Mesenchymal stem cell (in vitro differentiated cells and primary cell): ENCODE results near the gene OTOP1.
A peak's percentile ranks its signal among the peaks of the same experiment; 100 is the strongest.
"Not testable (repeated sequence)": the region's sequence is repeated elsewhere in the genome, so short reads cannot be mapped to it uniquely, and the experiment has no call there.

Experiments used
- DNase-seq: peaks from one replicate; pipeline ENCODE4 v3.0.0-alpha.2; 2013
- H2AFZ ChIP-seq: one replicate; pipeline ENCODE4 v1.6.1; 2013; ENCODE audit warnings: low read depth, mild to moderate bottlenecking, control low read depth, inconsistent platforms, low read length, moderate library complexity
- H2AK5ac ChIP-seq: 2 replicates; pipeline ENCODE4 v1.6.1; 2013; ENCODE audit warnings: low read length, moderate library complexity, mild to moderate bottlenecking, inconsistent platforms; ENCODE audit not compliant: severe bottlenecking
- H2BK120ac ChIP-seq: one replicate; pipeline ENCODE4 v1.6.1; 2013; ENCODE audit warnings: low read depth, mild to moderate bottlenecking, inconsistent platforms, low read length, moderate library complexity
- H2BK12ac ChIP-seq, 2 experiments: one replicate each; pipeline ENCODE4 v1.6.1; 2013; ENCODE audit warnings: inconsistent platforms in 2 of 2, low read length in 2 of 2, mild to moderate bottlenecking in 2 of 2, moderate library complexity in 2 of 2, control low read depth in 1 of 2
- H2BK15ac ChIP-seq: one replicate; pipeline ENCODE4 v1.6.1; 2013; ENCODE audit warnings: mild to moderate bottlenecking, low read depth, inconsistent platforms; ENCODE audit not compliant: poor library complexity, severe bottlenecking
- H2BK5ac ChIP-seq: 2 replicates; pipeline ENCODE4 v1.6.1; 2013; ENCODE audit warnings: low read depth, mild to moderate bottlenecking, low read length, control low read depth, inconsistent platforms; ENCODE audit not compliant: poor library complexity, severe bottlenecking
- H3K14ac ChIP-seq, 2 experiments: one replicate each; pipeline ENCODE4 v1.6.1; 2013; ENCODE audit warnings: inconsistent platforms in 2 of 2, low read length in 2 of 2, control low read depth in 1 of 2, mild to moderate bottlenecking in 1 of 2, moderate library complexity in 1 of 2
- H3K18ac ChIP-seq, 2 experiments: one replicate each; pipeline ENCODE4 v1.6.1; 2013; ENCODE audit warnings: inconsistent platforms in 2 of 2, low read length in 2 of 2, control low read depth in 1 of 2, low read depth in 1 of 2, mild to moderate bottlenecking in 1 of 2
- H3K23ac ChIP-seq, 2 experiments: one replicate each; pipeline ENCODE4 v1.6.1; 2013; ENCODE audit warnings: inconsistent platforms in 2 of 2, low read length in 2 of 2, mild to moderate bottlenecking in 2 of 2, moderate library complexity in 2 of 2, control low read depth in 1 of 2
- H3K27ac ChIP-seq: 2 replicates; pipeline ENCODE4 v1.5.1; 2013; ENCODE audit warnings: mild to moderate bottlenecking, moderate library complexity, low read length, control low read depth, inconsistent platforms; ENCODE audit not compliant: poor library complexity, severe bottlenecking
- H3K27me3 ChIP-seq, 2 experiments: 2 replicates each; pipeline versions ENCODE4 v1.6.1 to v1.7.0; 2013; ENCODE audit warnings: low read length in 2 of 2, mild to moderate bottlenecking in 2 of 2, moderate library complexity in 2 of 2, control low read depth in 1 of 2, inconsistent platforms in 1 of 2; ENCODE audit not compliant: control insufficient read depth in 1 of 2, insufficient read depth in 1 of 2
- H3K36me3 ChIP-seq, 2 experiments: 2 replicates each; pipeline versions ENCODE4 v1.6.1 to v1.7.0; 2013; ENCODE audit warnings: low read length in 2 of 2, control low read depth in 1 of 2, inconsistent platforms in 1 of 2, low read depth in 1 of 2, mild to moderate bottlenecking in 1 of 2; ENCODE audit not compliant: insufficient read depth in 2 of 2, control insufficient read depth in 1 of 2
- H3K4ac ChIP-seq, 2 experiments: one replicate each; pipeline ENCODE4 v1.6.1; 2013; ENCODE audit warnings: inconsistent platforms in 2 of 2, low read length in 2 of 2, mild to moderate bottlenecking in 2 of 2, moderate library complexity in 2 of 2, control low read depth in 1 of 2, low read depth in 1 of 2
- H3K4me1 ChIP-seq: 2 replicates; pipeline ENCODE4 v1.6.1; 2013; ENCODE audit warnings: low read depth, low read length, control low read depth; ENCODE audit not compliant: control insufficient read depth, insufficient read depth
- H3K4me2 ChIP-seq: 2 replicates; pipeline ENCODE4 v1.6.1; 2013; ENCODE audit warnings: low read length, mild to moderate bottlenecking, inconsistent platforms; ENCODE audit not compliant: poor library complexity, severe bottlenecking
- H3K4me3 ChIP-seq, 2 experiments: 2 replicates each; pipeline versions ENCODE4 v1.5.1 to v1.7.0; 2013; ENCODE audit warnings: low read length in 2 of 2, mild to moderate bottlenecking in 2 of 2, control low read depth in 1 of 2, low read depth in 1 of 2; ENCODE audit not compliant: insufficient read depth in 1 of 2
- H3K79me1 ChIP-seq: replicated peaks from 2 replicates; pipeline ENCODE4 v1.6.1; 2013; ENCODE audit warnings: mild to moderate bottlenecking, control low read depth, low read length, inconsistent platforms; ENCODE audit not compliant: poor library complexity, severe bottlenecking
- H3K9ac ChIP-seq: 2 replicates; pipeline ENCODE4 v1.7.0; 2013; ENCODE audit warnings: mild to moderate bottlenecking, low read length, moderate library complexity
- H3K9me3 ChIP-seq: 2 replicates; pipeline ENCODE4 v1.7.0; 2013; ENCODE audit warnings: mild to moderate bottlenecking, low read length; ENCODE audit not compliant: control insufficient read depth
- H4K8ac ChIP-seq: one replicate; pipeline ENCODE4 v1.6.1; 2013; ENCODE audit warnings: inconsistent platforms, mild to moderate bottlenecking, low read length, moderate library complexity
- H4K91ac ChIP-seq: one replicate; pipeline ENCODE4 v1.6.1; 2013; ENCODE audit warnings: mild to moderate bottlenecking, low read length, inconsistent platforms
- WGBS: methylation state at CpG from one replicate; pipeline ENCODE4 v1.1.7; 2013; ENCODE audit warnings: mixed read lengths; 5-methylcytosine and 5-hydroxymethylcytosine counted together

Gene OTOP1

DNA sequence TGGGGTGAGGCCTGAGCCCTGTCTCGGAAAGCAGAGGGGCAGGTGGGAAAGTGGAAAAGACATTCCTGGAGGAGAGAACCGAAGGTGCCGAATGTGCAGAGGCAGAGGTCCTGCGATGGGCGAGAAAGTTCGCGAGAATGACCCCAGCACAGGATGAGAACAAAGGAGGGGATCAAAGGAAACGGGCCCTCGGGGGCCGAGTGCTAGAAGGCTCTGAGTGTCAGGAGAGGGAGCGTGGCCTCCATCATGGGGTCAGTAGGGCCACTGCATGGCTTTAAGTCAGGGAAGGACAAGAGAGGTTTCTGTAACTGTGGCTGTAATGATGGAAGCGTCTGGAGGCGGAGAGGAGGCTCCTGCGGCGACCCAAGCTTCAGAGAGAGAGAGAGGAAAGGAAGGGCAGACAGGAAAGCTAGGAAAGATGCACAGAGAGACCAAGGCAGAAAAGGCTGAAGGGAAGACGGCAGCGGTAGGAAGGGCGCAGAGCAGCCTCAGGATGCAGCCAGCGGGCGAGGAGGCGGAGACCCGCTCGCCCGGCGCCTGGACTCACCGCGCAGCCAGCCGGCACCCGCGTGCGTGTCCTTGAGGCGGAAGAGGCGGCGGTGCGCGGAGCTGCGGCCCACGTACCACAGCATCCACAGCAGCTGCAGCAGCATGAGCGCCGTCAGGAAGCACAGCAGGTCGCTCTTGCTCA, 669 bp downstream of the OTOP1 start:
- Histone ChIP-seq H3K9ac (no peak overlapping the region), H3K4me1 (peaks cover 7% of the 10 kb centered on the region), H2AK5ac (no peak overlapping the region), H4K91ac (no peak overlapping the region), H4K8ac (no peak overlapping the region), H2BK120ac (no peak overlapping the region), H3K79me1 (no peaks in the 10 kb centered on the region), H3K4me2 (peak overlapping the region; percentile 6), H3K36me3 (no peaks in the 10 kb centered on the region), H2BK12ac (no peak overlapping the region), H3K9me3 (no peaks in the 10 kb centered on the region), H3K4me3 (no peak overlapping the region), H3K27me3 (peaks cover 63% of the 10 kb centered on the region in 2 experiments), H2BK5ac (no peak overlapping the region), H2AFZ (peak overlapping the region; percentile 53), H3K27ac (no peak overlapping the region), H3K4ac (no peak overlapping the region), H3K18ac (no peak overlapping the region), H2BK15ac (no peak overlapping the region), H3K14ac (no peak overlapping the region), H3K23ac (no peak overlapping the region)
- WGBS, result 27% methylated on average over 29 of the region's 41 CpGs
- DNase-seq, result peak; percentile 7

- no peak overlapping the region for H4K91ac ChIP-seq
- no peak overlapping the region for H2BK12ac ChIP-seq
- H2BK5ac ChIP-seq, result no peak overlapping the region
- H3K4ac ChIP-seq, result no peak overlapping the region
- no peak overlapping the region for H2AK5ac ChIP-seq
- H3K14ac ChIP-seq, result no peak overlapping the region
- H3K4me1 ChIP-seq, result no peaks in the 10 kb centered on the region
- H4K8ac ChIP-seq, result no peak overlapping the region
- no peak overlapping the region for H2BK15ac ChIP-seq
- H3K18ac ChIP-seq, result no peak overlapping the region
- no peak for DNase-seq
- H2AFZ ChIP-seq, result no peak overlapping the region
- no peak overlapping the region for H3K27ac ChIP-seq
- no peaks in the 10 kb centered on the region for H3K36me3 ChIP-seq
- no peaks in the 10 kb centered on the region for H3K79me1 ChIP-seq
- peaks cover under 1 to 11% of the 10 kb centered on the region in 2 experiments for H3K27me3 ChIP-seq
- no peak overlapping the region for H3K23ac ChIP-seq
- no peak overlapping the region for H3K4me3 ChIP-seq
- H2BK120ac ChIP-seq, result no peak overlapping the region
- no peak overlapping the region for H3K4me2 ChIP-seq
- 49% methylated on average over 2 of the region's 5 CpGs for WGBS
- no peaks in the 10 kb centered on the region for H3K9me3 ChIP-seq
- no peak overlapping the region for H3K9ac ChIP-seq
These were observed 9.6 kb downstream of the OTOP1 start for GRCh38 chr4:4217113-4217512.

DNA sequence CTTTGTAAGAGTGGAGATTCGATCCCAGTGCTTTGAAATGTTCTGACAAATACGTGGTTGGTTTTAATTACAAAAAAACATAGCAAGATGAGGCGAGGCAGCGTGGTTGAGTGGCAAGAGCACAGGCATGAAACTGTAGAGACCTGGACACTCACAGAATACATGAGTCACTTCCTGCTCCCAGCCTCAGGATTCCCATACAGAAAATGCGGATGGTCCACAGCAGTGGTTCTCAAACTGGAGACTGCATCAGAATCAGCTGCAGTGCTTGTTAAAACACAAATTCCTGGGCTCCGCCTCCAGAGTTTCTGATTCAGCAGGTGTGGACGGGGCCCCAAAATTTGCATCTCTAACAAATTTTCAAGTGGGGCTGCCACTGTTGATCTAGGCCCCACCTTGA, 10.1 kb downstream of the OTOP1 start:
- Histone ChIP-seq H2BK12ac (no peak overlapping the region), H2BK15ac (no peak overlapping the region), H4K8ac (no peak overlapping the region), H3K4ac (no peak overlapping the region), H3K18ac (no peak overlapping the region), H2AK5ac (no peak overlapping the region), H3K27ac (no peak overlapping the region), H3K4me2 (no peak overlapping the region), H3K4me1 (no peaks in the 10 kb centered on the region), H2BK5ac (no peak overlapping the region), H4K91ac (no peak overlapping the region), H3K79me1 (no peaks in the 10 kb centered on the region), H3K27me3 (peaks cover 0 to 9% of the 10 kb centered on the region in 2 experiments), H3K14ac (no peak overlapping the region), H3K23ac (no peak overlapping the region), H3K4me3 (no peak overlapping the region), H3K36me3 (no peaks in the 10 kb centered on the region), H3K9ac (no peak overlapping the region), H2AFZ (no peak overlapping the region), H2BK120ac (no peak overlapping the region), H3K9me3 (no peaks in the 10 kb centered on the region)
- WGBS, result 38% methylated on average over 7 of the region's 7 CpGs
- peak; percentile 42 for DNase-seq

GRCh38 chr4:4213674-4214073, 13.1 kb downstream of the OTOP1 start:
- not testable (repeated sequence) for H3K4ac ChIP-seq, H2AK5ac ChIP-seq, H3K14ac ChIP-seq, H4K91ac ChIP-seq, H3K18ac ChIP-seq, H2BK15ac ChIP-seq, H3K9me3 ChIP-seq, H3K23ac ChIP-seq, H3K27ac ChIP-seq, H3K36me3 ChIP-seq, H3K79me1 ChIP-seq, H3K9ac ChIP-seq, H3K4me3 ChIP-seq, DNase-seq, H3K4me1 ChIP-seq, H4K8ac ChIP-seq, H2BK5ac ChIP-seq, H2BK120ac ChIP-seq, H2AFZ ChIP-seq, H2BK12ac ChIP-seq, H3K4me2 ChIP-seq
- WGBS, result 57% methylated on average over 2 of the region's 4 CpGs
- H3K27me3 ChIP-seq, result peaks cover 0 to 18% of the 10 kb centered on the region in 2 experiments
